Measurements from ENCODE around the gene ADAMTS13.

Gene ADAMTS13

DNA sequence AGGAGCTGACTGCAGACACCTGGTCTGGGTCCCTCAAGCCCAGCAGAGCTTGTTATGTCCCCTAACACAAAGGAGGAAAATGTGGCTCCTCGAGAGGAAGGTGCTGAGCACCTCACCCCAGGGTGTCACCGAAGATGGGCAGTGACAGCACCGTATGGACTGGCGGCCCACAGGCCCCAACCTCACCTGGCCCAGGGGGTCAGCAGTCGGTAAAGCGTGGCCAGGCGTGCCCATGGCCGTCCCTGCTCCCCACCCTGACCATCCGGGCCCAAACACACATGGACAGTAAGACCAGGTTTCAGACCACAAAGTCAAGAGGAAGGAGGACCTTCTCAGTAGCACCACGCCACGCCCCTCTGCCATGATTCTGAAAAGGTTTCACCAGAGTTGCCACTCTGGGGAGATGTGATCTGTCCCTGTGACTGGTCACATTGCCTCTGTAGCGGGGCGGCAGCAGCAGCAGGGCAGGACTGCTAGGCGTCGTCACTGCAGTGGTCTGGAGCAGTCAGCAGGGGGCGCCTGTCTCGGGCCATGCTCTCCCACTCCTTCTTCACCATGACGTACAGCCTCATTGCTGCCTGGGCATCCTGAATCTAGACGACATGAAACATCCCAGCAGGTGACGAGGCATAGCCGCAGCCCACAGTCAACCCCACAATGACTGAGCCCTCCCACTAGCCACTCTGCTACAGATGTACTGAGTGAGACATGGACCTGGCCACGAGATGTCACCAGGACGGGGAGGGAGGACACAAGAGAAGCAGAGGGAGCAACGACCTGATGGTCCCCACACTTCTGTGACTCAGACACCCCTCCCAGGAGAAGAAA is 15.5 kb upstream of the ADAMTS13 start:
- Histone ChIP-seq H3K9ac (ENCODE audit: low read length) (peak overlapping the region; percentile 7), H3K9me3 (ENCODE audit: control insufficient read depth, low read length) (no peaks in the 10 kb centered on the region), H3K27me3 (replicated peaks; ENCODE audit: control insufficient read depth, insufficient read depth, low read length) (no peaks in the 10 kb centered on the region), H3K36me3 (ENCODE audit: control insufficient read depth, insufficient read depth, low read length, severe bottlenecking) (peaks cover 56% of the 10 kb centered on the region), H3K4me1 (ENCODE audit: control insufficient read depth, insufficient read depth, low read length) (peaks cover 16% of the 10 kb centered on the region), H3K4me3 (ENCODE audit: low read length) (no peak overlapping the region)
- DNase-seq (ENCODE audit: low read depth): peak; percentile 85

DNA sequence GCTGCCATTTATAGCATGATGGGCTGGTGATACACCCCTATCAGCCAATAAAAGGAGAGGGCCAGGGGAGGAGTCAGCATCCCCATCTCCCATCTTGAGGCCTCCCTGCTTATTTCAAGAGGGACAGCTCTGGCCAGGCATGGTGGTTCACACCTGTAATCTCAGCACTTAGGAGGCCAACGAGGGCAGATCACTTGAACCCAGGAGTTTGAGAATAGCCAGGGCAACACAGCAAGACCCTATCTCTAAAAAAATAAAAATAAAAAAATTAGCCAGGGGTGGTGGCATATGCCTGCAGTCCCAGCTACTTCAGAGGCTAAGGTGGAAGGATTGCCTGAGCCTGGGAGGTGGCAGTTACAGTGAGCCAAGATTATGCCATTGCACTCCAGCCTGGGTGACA is 14.1 kb upstream of the ADAMTS13 start:
- Histone ChIP-seq H3K9ac (ENCODE audit: low read length) (no peak overlapping the region), H3K27me3 (replicated peaks; ENCODE audit: control insufficient read depth, insufficient read depth, low read length) (no peaks in the 10 kb centered on the region), H3K36me3 (ENCODE audit: control insufficient read depth, insufficient read depth, low read length, severe bottlenecking) (peaks cover 68% of the 10 kb centered on the region), H3K4me3 (ENCODE audit: low read length) (no peak overlapping the region), H3K4me1 (ENCODE audit: control insufficient read depth, insufficient read depth, low read length) (peaks cover 16% of the 10 kb centered on the region), H3K9me3 (ENCODE audit: control insufficient read depth, low read length) (no peaks in the 10 kb centered on the region)
- DNase-seq (ENCODE audit: low read depth): no peak

DNA sequence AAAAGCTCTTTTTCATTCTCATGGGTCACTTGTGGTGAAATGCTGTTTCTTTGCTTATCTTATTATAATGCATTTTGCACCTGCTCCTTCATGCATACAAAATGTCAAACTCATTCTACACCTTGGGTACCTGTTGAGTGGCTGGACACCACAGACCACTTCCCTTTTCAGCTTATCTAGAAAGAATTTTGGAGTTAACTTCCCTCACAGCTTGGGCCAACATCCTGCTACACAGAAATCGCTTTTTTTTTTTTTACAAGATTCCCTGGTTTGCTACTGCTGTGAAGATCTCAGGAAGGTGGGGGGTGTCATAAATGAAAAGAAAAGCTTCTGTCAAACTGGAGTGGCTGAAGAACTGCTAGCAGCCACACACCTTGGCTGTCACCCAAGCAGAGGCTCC is 7.0 kb upstream of the ADAMTS13 start:
- no peak overlapping the region for H3K9ac ChIP-seq (ENCODE audit: low read length)
- no peak for DNase-seq (ENCODE audit: low read depth)
- no peak overlapping the region for H3K4me3 ChIP-seq (ENCODE audit: low read length)
- no peaks in the 10 kb centered on the region for H3K9me3 ChIP-seq (ENCODE audit: control insufficient read depth, low read length)
- peaks cover 46% of the 10 kb centered on the region for H3K36me3 ChIP-seq (ENCODE audit: control insufficient read depth, insufficient read depth, low read length, severe bottlenecking)
- peaks cover 15% of the 10 kb centered on the region for H3K4me1 ChIP-seq (ENCODE audit: control insufficient read depth, insufficient read depth, low read length)
- no peaks in the 10 kb centered on the region for H3K27me3 ChIP-seq (replicated peaks; ENCODE audit: control insufficient read depth, insufficient read depth, low read length)

DNA sequence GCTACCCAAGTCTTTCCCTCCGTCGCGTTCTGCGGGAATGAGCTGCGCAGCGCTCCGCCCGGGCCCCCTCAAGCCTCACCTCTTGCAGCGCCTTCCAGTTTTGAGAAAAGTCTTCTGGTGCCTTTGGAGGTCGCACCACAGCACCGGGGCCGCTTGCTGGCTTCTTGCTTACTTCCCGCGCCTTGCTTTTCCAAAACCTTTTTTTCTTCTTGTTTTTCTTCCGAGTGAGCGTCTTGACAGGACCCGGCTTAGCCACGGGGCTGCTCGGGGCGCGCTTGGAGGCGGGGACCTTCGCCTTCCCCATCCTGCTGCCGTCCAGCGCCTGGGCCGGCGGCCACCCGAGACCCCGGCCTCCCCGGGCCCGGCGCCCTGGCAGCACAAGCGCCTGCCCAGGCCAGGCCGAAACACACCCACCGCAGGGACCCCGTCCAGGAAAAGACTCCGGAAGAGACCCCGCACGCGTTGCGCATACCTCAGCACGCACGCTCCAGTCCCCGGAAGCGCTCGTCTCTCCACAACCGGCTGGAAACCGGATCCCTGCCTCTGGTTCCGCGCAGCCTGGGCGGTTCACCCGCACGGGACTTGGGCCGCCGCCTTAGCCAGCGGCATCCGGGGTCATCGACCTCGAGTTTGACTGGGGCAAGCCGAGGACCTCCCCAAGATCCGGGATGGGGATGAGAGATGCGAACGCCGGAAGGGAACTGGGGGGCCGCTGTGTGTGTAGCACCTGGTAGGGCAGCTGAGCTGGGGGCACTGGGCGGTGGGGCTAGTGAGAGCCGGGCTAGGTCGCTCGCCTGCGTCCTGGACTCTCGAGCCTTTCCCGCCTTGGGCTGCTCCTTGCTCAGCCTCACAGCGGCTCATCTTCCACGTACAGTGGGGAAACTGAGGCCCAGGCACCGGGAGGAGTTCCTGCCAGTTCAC is 4.4 kb upstream of the ADAMTS13 start, which contains the start of gene REXO4:
Gene REXO4, minus strand, starts transcription at position 470 of the 921 bp plus-strand sequence. Its CDS starts 166 bp downstream, at position 304.
- peak; percentile 92 for DNase-seq (ENCODE audit: low read depth)
- peak within 1 kb of the TSS; percentile 93 for H3K9ac ChIP-seq (ENCODE audit: low read length)
- no peaks in the 10 kb centered on the region for H3K27me3 ChIP-seq (replicated peaks; ENCODE audit: control insufficient read depth, insufficient read depth, low read length)
- H3K4me3 ChIP-seq (ENCODE audit: low read length): peak within 1 kb of the TSS; percentile 95
- peaks cover 15% of the 10 kb centered on the region for H3K4me1 ChIP-seq (ENCODE audit: control insufficient read depth, insufficient read depth, low read length)
- H3K36me3 ChIP-seq (ENCODE audit: control insufficient read depth, insufficient read depth, low read length, severe bottlenecking): peaks cover 24% of the 10 kb centered on the region
- no peaks in the 10 kb centered on the region for H3K9me3 ChIP-seq (ENCODE audit: control insufficient read depth, low read length)

DNA sequence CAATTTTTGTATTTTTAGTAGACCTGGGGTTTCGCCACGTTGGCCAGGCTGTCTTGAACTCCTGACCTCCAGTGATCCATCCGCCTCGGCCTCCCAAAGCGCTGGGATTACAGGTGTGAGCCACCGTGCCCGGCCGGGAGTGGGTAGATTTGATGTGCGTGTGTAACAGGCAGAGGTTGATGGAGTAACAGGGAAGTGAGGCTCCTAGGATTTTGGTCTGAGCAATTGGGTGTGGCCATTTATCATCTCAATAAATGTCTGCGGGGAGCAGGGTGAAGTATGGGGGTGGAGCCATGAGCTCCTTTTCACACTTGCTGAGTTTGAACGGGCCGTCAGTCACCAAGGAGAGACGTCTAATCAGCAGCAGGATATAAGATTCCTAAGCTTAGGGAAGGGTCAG is 3.2 kb upstream of the ADAMTS13 start:
- Histone ChIP-seq H3K4me1 (ENCODE audit: control insufficient read depth, insufficient read depth, low read length) (peaks cover 15% of the 10 kb centered on the region), H3K27me3 (replicated peaks; ENCODE audit: control insufficient read depth, insufficient read depth, low read length) (no peaks in the 10 kb centered on the region), H3K9me3 (ENCODE audit: control insufficient read depth, low read length) (no peaks in the 10 kb centered on the region), H3K36me3 (ENCODE audit: control insufficient read depth, insufficient read depth, low read length, severe bottlenecking) (peaks cover 15% of the 10 kb centered on the region), H3K4me3 (ENCODE audit: low read length) (peak overlapping the region; percentile 95), H3K9ac (ENCODE audit: low read length) (peak overlapping the region; percentile 93)
- no peak for DNase-seq (ENCODE audit: low read depth)

DNA sequence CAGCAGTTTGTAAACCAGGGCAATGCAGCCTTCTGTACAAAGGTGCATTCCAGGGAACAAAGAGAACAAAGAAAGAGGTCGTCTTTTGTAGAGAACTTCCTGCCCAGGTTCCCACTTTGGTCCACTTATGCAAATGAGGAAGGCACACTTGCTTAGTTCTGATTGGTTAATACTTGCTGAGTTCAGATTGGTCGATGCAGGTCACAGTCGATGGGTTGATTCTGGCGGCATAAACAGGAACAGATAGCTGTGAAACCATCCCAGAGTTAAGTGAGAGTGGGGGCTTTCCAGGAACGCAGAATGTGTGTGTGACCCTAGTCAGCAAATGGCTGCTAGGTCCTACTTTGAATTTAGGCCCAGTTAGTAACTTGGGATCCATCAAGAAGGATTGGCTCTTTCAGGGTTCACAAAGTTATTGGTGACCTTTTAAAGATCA is 1.8 kb upstream of the ADAMTS13 start:
- no peaks in the 10 kb centered on the region for H3K27me3 ChIP-seq (replicated peaks; ENCODE audit: control insufficient read depth, insufficient read depth, low read length)
- H3K4me1 ChIP-seq (ENCODE audit: control insufficient read depth, insufficient read depth, low read length): peaks cover 15% of the 10 kb centered on the region
- DNase-seq (ENCODE audit: low read depth): no peak

DNA sequence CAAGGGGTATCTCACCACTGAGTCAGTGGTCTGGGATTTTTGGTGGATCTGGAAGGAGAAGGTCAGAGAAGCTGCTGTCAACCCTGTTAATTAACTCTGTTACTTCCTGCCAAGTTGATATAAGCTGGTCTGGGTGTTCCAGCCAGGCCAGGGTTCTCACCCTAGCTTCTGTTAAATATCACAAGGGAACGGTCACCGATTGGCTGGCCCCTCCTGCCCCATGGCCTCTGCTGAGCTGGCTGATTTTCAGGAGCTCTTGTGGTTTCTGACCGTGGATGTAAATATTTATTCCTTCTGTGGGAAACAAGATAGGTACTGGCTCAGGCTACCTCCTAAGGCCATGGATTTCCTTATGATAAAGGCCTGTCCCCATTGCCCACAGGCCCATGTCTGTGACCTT is 1.0 kb downstream of the ADAMTS13 start:
- Histone ChIP-seq H3K4me3 (ENCODE audit: low read length) (no peak overlapping the region), H3K27me3 (replicated peaks; ENCODE audit: control insufficient read depth, insufficient read depth, low read length) (peaks cover 12% of the 10 kb centered on the region), H3K4me1 (ENCODE audit: control insufficient read depth, insufficient read depth, low read length) (peaks cover 3% of the 10 kb centered on the region), H3K9ac (ENCODE audit: low read length) (no peak overlapping the region), H3K36me3 (ENCODE audit: control insufficient read depth, insufficient read depth, low read length, severe bottlenecking) (no peaks in the 10 kb centered on the region), H3K9me3 (ENCODE audit: control insufficient read depth, low read length) (no peaks in the 10 kb centered on the region)
- no peak for DNase-seq (ENCODE audit: low read depth)

More for the DNA sequence above, 1.8 kb upstream of the ADAMTS13 start:
- Histone ChIP-seq H3K9me3 (ENCODE audit: control insufficient read depth, low read length) (no peaks in the 10 kb centered on the region), H3K36me3 (ENCODE audit: control insufficient read depth, insufficient read depth, low read length, severe bottlenecking) (peaks cover 3% of the 10 kb centered on the region), H3K4me3 (ENCODE audit: low read length) (no peak overlapping the region), H3K9ac (ENCODE audit: low read length) (no peak overlapping the region)

DNA sequence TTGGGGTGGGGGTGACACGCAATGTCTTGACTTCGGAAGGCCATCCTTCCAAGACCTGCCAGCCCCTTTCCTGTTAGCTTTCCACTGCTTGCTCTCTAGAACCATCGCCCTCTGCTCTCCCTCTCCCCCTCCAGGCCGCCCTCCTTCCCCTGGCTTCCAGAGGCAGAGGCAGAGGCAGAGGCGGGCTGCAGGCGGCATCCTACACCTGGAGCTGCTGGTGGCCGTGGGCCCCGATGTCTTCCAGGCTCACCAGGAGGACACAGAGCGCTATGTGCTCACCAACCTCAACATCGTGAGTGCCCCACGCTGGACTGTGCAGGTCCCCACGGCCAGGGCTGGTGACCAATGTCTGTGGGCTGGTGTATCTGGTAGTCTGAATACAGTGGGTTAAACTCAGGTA is 2.0 kb downstream of the ADAMTS13 start:
- no peaks in the 10 kb centered on the region for H3K9me3 ChIP-seq (ENCODE audit: control insufficient read depth, low read length)
- no peak overlapping the region for H3K4me3 ChIP-seq (ENCODE audit: low read length)
- peaks cover 12% of the 10 kb centered on the region for H3K27me3 ChIP-seq (replicated peaks; ENCODE audit: control insufficient read depth, insufficient read depth, low read length)
- no peak for DNase-seq (ENCODE audit: low read depth)
- no peaks in the 10 kb centered on the region for H3K36me3 ChIP-seq (ENCODE audit: control insufficient read depth, insufficient read depth, low read length, severe bottlenecking)
- H3K9ac ChIP-seq (ENCODE audit: low read length): no peak overlapping the region
- H3K4me1 ChIP-seq (ENCODE audit: control insufficient read depth, insufficient read depth, low read length): no peaks in the 10 kb centered on the region

DNA sequence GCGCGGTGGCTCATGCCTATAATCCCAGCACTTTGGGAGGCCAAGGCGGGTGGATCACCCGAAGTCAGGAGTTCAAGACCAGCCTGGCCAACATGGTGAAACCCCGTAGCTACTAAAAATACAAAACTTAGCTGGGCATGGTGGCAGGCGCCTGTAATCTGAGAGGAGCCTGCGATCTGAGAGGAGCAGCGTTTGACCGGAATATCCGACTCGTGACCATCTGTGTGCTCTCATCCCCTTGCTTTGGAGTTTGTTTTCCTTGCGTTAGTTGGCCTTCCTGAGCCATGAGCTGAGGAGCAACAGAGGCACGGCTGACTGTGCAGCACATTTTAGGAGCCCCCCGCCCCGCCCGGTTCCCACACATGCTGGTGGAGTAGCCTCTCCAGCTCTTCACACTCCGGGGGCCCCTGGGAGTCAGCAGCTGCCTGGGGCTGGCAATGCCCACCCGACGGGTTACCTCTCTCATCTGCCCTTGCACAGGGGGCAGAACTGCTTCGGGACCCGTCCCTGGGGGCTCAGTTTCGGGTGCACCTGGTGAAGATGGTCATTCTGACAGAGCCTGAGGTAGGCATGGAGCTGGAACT is 3.0 kb downstream of the ADAMTS13 start:
- Histone ChIP-seq H3K4me3 (ENCODE audit: low read length) (no peak overlapping the region), H3K36me3 (ENCODE audit: control insufficient read depth, insufficient read depth, low read length, severe bottlenecking) (no peaks in the 10 kb centered on the region), H3K9ac (ENCODE audit: low read length) (no peak overlapping the region), H3K9me3 (ENCODE audit: control insufficient read depth, low read length) (no peaks in the 10 kb centered on the region), H3K27me3 (replicated peaks; ENCODE audit: control insufficient read depth, insufficient read depth, low read length) (peaks cover 12% of the 10 kb centered on the region), H3K4me1 (ENCODE audit: control insufficient read depth, insufficient read depth, low read length) (no peaks in the 10 kb centered on the region)
- no peak for DNase-seq (ENCODE audit: low read depth)

DNA sequence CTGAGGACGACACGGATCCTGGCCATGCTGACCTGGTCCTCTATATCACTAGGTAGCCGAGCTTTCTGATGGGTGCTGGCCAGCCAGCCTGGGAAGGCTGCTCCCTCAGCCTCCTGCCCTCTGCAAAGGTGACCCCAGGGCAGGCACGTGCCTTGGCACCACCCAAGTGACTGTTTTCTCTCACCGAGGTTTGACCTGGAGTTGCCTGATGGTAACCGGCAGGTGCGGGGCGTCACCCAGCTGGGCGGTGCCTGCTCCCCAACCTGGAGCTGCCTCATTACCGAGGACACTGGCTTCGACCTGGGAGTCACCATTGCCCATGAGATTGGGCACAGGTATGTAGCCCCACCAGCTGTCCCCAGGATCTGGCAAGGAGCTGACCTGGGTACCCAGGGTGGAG is 3.8 kb downstream of the ADAMTS13 start:
- Histone ChIP-seq H3K4me1 (ENCODE audit: control insufficient read depth, insufficient read depth, low read length) (no peaks in the 10 kb centered on the region), H3K36me3 (ENCODE audit: control insufficient read depth, insufficient read depth, low read length, severe bottlenecking) (no peaks in the 10 kb centered on the region), H3K4me3 (ENCODE audit: low read length) (no peak overlapping the region), H3K9ac (ENCODE audit: low read length) (no peak overlapping the region), H3K9me3 (ENCODE audit: control insufficient read depth, low read length) (no peaks in the 10 kb centered on the region), H3K27me3 (replicated peaks; ENCODE audit: control insufficient read depth, insufficient read depth, low read length) (peaks cover 12% of the 10 kb centered on the region)
- no peak for DNase-seq (ENCODE audit: low read depth)
